GM21390 (cell line): Measurements from ENCODE around the gene GLIS1.

Experiments used
- ATAC-seq: cut with Tn5 transposase; IDR thresholded peaks from one replicate; pipeline ENCODE4 v1.9.1; 2021; ENCODE audit not compliant: unreplicated experiment

The GLIS1 gene

DNA sequence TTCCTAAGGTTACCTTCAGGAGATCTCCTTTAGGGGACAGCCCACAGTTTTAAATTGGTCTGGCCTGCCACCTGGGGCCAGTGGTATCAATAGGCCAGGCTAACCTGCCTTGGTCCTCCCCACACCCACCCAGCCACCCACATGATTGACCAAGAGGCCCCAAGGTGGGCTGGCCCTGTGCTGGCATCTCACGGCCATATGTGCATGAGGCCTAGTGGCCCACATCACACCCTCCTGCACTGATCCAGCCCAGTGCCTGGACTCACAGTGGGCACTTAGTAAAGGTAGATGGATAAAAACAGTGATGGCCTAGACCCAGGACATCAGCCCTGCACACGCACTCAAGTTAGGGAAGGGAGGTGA is 197.7 kb downstream of the GLIS1 start:
- ATAC-seq = no peak

GRCh38 chr1:53540604-53541262 is 198.2 kb downstream of the GLIS1 start:
- no peak for ATAC-seq

GRCh38 chr1:53539711-53540603 is 199.0 kb downstream of the GLIS1 start:
- no peak for ATAC-seq

DNA sequence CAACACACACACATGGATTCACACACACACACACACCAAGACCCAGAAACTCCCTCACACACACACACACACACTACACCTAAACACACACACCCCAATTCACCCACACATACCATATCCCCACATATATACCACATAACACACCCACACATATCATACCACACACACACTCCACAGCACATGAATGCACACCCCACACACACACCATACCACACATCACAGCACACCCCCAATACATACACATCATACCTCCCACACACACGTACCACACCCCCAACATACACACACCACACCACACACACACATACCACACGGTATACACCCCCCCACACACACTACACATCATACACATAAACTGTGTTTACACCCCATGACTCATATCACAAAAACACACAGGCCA is 199.7 kb downstream of the GLIS1 start:
- ATAC-seq = no peak

DNA sequence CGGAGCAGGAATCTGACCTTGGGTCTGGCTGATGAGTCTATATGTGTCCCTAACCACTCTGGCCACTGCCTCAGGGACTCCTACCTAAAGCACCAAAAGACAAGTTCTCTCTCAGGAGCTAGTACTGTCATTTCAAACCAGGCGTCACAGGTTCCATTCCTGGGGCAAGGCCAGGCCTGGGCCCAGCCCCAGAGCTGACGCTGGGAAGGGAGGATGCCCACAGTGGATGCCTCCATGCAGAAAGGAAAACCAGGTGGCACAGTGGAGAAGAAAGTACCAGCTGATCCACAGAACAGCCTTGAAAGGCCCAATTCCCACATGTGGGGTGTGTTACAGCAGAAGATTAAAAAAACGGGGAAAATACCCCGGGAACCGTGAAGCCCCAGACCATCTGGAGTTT is 202.4 kb downstream of the GLIS1 start:
- ATAC-seq = no peak

- no peak for ATAC-seq
Observed at GRCh38 chr1:53535846-53536245, 203.1 kb downstream of the GLIS1 start.

GRCh38 chr1:53535226-53535625 is 203.7 kb downstream of the GLIS1 start:
- no peak for ATAC-seq

GRCh38 chr1:53532912-53533311 is 206.1 kb downstream of the GLIS1 start:
- no peak for ATAC-seq

GRCh38 chr1:53532377-53532776 is 206.6 kb downstream of the GLIS1 start:
- ATAC-seq = no peak

GRCh38 chr1:53530550-53530949 is 208.4 kb downstream of the GLIS1 start:
- ATAC-seq = no peak

GRCh38 chr1:53529555-53529954 is 209.4 kb downstream of the GLIS1 start:
- ATAC-seq = no peak

DNA sequence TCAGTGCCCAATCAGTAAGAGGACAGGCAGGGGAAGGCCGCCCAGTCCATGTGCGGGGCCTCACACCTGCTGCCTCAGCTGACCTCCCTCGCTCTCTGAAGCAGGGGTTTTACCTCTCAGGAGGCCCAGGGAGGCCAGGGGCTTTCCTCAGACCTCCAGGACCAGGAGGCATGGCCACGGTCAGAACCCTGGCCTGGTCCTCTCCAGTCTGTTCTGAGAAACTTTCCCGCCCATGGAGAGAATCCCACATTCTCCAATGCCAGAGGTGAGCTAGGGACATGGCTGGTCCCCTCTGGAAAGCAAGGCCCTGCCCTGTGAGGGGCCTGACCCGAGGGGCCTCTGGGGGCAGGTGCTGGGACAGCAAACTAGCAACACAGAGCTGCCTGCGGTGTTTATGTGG is 211.6 kb downstream of the GLIS1 start:
- no peak for ATAC-seq

DNA sequence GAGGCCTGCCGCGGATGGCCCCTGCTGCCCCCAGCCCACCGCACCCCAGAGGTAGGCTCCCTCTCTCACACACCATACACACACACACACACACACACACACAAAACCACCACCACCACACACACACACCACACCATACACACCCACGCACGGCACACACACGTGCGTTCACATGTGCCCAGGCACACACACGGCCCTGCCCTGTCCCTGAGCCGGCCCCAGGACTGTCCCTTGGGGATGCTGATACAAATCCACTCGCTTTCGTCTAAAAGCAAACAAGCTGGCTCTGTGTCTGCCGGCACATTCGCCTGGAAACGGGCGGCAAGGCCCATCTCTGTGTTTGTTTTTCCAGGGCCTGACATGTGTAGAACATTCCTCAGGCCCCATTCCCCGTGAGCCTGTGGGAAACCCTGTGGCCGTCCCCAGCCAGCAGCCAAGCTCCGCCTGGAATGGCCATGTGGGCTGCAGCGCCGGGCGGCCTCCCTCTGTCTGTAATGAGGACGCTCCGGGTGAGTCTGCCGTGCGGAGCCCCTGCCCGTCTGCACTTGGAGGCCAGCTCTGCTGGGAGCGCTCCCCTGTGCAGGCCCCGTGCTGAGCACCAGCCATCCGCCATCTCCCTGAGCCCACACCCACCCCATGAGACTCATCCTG is 212.4 kb downstream of the GLIS1 start:
- no peak for ATAC-seq

DNA sequence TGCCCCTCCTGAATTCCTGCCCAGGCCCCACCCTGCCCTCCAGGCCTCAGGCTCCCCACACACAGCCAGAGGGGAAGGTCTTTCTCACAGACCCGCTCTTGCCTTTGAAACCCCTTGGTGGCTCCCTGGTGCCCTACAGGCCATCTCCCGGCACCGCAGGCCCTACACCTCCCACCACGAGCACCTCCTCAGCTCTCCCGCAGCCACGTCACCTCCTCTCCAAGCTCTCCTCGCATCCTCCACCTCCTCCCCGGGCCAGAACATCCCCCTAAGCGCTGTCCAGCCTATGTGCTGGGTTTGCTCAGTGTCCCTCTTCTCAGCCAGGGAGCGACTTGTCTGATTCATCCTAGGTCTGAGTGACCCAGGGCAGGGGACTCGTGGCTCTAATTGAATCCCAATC is 213.4 kb downstream of the GLIS1 start:
- no peak for ATAC-seq

DNA sequence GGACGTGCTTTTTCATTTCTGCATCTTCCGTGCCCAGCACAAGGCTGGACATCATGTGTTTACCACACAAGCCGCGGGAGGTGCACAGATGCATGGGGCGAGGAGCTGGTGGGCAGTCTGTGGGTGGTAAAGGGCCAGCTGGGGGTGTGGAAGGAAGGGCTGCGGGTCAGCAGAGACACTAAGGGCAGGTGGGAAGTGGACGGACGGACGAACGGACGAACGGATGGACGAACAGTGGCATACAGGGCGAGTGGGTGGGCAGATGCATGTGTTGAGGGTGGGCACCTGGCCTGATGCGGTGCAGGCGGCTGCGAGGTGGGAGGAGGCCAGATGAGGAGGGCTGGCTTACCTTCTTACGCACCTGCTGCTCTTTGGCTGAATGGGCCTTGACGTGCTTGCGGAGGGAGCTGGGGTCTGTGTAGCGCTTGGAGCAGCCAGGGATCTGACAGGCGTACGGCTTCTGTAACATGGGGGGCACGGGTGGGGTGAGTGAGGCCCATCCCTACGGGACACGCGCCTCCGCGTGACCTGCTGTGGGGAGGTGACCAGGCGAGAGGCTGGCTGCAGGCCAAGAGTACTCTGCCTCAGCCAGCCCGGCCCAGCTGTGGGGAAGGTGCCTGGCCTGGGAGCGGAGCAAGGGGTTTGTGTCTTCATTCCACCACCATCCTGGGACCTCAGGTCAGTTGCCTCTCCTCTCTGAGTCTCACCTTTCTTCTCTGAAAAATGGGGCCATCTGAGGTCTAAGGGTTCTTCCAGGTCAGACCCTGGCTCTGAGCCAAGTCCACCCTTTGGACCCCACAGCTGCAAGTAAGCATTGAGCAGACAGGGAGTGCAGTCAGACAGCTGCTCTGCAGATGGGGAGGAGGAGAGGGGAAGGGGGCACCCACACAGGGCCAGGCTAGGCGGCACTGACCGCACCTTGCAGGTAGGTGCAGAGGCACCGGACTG is 214.3 kb downstream of the GLIS1 start:
- no peak for ATAC-seq

DNA sequence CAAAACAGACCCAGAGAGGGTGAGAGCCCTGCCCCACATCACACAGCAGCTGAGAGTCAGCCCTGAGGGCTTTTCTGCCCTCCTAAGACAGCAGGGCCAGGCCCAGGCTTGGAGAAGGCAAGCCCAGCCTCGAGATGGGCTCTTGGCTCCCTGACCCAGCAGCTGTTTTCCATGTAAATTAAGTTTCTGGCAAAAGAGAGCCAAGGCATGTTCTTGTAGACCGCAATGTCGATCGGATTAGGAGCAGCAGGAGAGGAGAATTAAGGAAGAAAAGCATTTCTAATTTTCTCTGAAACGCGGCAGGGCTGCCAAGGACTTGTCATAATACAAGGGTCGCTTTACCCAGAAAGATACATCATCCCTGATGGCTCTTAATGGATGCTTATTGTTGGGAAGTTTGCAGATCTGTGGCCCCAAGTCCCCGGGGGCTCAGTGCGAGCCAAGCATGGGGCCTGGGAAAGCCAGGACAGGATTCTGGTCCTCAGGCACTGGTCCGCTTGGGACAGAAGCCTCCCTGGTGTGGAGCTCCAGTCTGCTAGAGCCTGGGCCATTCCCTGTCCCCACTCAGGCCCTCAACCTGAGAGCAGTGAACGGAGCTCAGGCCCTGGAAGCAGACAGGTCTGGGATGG is 216.9 kb downstream of the GLIS1 start:
- no peak for ATAC-seq

GRCh38 chr1:53520481-53520880 is 218.5 kb downstream of the GLIS1 start:
- ATAC-seq = no peak

GRCh38 chr1:53519421-53519820 is 219.5 kb downstream of the GLIS1 start:
- no peak for ATAC-seq

DNA sequence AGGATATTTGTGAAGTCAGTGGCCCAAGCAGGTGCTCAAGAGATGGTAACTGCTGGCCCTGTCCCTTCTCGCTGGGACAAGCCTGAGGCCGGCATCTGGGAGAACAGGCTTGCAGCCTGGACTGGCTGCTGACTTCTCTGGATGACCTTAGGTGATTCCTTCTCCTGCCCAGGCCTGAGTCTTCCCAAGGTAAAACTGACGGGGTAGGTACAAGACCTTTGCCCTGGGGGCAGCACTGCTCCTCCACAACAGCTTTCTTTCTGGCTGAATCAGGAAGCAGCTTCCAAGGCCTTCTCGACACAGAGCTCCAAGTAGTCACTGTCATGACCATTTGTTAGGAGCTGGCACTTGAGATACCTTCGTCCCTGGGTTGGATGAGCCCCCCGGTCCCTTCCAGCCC is 220.2 kb downstream of the GLIS1 start:
- ATAC-seq = no peak

- no peak for ATAC-seq
Observed at GRCh38 chr1:53517821-53518352, 221.1 kb downstream of the GLIS1 start.
